Measurements from ENCODE around the gene KCNJ9. TPM values are rescaled to one million over a fixed set of nuclear protein-coding genes. Genes with fewer than 3 reads are reported as not detected.
A peak's percentile ranks its signal among the peaks of the same experiment; 100 is the strongest.

Gene KCNJ9
- total and polyA plus RNA-seq, 2 of the 13 experiments (the other 11 are each of a cell fraction or from before 2014, with no cell fraction given): not detected

DNA sequence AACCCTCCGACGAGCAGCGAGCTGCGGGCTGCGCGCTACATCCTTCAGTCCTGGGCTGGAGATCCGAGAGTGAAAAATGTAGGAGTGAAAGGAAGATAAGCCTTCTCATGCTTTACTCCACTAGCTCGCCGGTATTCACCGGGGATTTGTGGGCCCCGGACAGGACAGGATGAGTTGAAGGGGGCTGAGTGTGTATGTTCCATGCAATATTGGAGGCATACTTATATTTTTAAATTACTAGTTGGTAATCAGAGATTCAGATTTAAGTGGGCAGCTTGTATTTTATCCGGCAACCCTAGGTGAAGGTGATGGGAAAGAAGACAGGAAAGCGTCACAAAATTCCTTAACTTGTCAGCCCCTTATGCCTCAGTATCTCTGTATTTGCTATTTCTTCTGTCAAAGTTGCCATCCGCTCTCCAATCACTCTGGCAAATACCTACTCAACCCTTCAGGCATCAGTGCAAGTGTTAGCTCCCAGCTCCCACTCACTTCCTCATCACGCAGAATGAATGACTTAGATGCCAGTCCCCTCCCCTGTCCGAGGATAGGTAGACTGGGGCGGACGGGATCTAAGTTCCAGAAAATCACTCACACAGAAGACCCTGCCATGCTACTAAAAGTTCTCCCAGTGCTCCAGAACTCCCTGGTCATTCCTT, 49.0 kb upstream of the KCNJ9 start (continued):
- TF ChIP-seq, protein P1, sequence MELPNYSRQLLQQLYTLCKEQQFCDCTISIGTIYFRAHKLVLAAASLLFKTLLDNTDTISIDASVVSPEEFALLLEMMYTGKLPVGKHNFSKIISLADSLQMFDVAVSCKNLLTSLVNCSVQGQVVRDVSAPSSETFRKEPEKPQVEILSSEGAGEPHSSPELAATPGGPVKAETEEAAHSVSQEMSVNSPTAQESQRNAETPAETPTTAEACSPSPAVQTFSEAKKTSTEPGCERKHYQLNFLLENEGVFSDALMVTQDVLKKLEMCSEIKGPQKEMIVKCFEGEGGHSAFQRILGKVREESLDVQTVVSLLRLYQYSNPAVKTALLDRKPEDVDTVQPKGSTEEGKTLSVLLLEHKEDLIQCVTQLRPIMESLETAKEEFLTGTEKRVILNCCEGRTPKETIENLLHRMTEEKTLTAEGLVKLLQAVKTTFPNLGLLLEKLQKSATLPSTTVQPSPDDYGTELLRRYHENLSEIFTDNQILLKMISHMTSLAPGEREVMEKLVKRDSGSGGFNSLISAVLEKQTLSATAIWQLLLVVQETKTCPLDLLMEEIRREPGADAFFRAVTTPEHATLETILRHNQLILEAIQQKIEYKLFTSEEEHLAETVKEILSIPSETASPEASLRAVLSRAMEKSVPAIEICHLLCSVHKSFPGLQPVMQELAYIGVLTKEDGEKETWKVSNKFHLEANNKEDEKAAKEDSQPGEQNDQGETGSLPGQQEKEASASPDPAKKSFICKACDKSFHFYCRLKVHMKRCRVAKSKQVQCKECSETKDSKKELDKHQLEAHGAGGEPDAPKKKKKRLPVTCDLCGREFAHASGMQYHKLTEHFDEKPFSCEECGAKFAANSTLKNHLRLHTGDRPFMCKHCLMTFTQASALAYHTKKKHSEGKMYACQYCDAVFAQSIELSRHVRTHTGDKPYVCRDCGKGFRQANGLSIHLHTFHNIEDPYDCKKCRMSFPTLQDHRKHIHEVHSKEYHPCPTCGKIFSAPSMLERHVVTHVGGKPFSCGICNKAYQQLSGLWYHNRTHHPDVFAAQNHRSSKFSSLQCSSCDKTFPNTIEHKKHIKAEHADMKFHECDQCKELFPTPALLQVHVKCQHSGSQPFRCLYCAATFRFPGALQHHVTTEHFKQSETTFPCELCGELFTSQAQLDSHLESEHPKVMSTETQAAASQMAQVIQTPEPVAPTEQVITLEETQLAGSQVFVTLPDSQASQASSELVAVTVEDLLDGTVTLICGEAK (IDR thresholded peaks at IDR 0.05): no peak
- TF ChIP-seq, protein P1 (CRISPR knock-in tag; IDR thresholded peaks at IDR 0.05): no peak
- 0 out of 2 replicates have a peak, but pooled peaks have one; percentile 8 for TF ChIP-seq PCBP1 (IDR thresholded peaks at IDR 0.05; ENCODE audit: borderline replicate concordance, low read depth, low read length)
- 0 out of 2 replicates have a peak, but pooled peaks have one; percentile 14 for TF ChIP-seq KLF15 (CRISPR knock-in tag; IDR thresholded peaks at IDR 0.05; ENCODE audit: borderline replicate concordance)
